ENCODE measurements around the gene FAM174A.

FAM174A gene

DNA sequence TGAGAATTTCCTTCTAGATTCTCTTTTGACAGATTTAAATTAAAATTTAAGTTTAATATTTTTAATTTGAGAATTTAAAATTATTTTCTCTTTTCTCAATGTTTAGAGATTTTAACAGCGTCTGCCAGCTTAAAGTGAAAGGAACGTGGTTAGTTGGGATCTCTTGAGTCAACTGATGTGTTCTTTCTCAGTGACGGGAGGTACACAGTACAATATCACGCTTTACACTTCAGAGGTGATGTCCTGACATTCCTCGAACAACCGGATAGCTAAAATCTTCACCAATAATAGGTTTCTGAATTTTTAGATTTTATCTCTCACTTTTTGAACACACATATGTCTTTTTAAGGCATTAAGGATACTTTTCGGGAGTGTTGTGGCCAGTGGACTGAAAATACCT, 81.1 kb downstream of the FAM174A start:
- no peaks in the 10 kb centered on the region for H3K36me3 ChIP-seq (ENCODE audit: control insufficient read depth in 1 of 2, insufficient read depth in 2 of 2, low read depth in 1 of 2, low read length in 2 of 2)
- no peak overlapping the region for H2BK15ac ChIP-seq (ENCODE audit: low read depth, poor library complexity, severe bottlenecking)
- no peak overlapping the region for H4K91ac ChIP-seq (ENCODE audit: low read length)
- DNase-seq = no peak
- H2AFZ ChIP-seq (ENCODE audit: low read depth, low read length) = no peak overlapping the region
- no peak overlapping the region for H3K27ac ChIP-seq (ENCODE audit: low read length, poor library complexity, severe bottlenecking)
- H3K79me1 ChIP-seq (replicated peaks; ENCODE audit: low read length, poor library complexity, severe bottlenecking) = no peaks in the 10 kb centered on the region
- no peak overlapping the region for H3K23ac ChIP-seq (ENCODE audit: low read length in 2 of 2)
- no peak overlapping the region for H2AK5ac ChIP-seq (ENCODE audit: low read length, severe bottlenecking)
- no peak overlapping the region for H3K4ac ChIP-seq (ENCODE audit: low read depth in 1 of 2, low read length in 2 of 2)
- H3K4me2 ChIP-seq (ENCODE audit: low read length, poor library complexity, severe bottlenecking) = no peak overlapping the region
- no peaks in the 10 kb centered on the region for H3K27me3 ChIP-seq (ENCODE audit: control insufficient read depth in 1 of 2, insufficient read depth in 1 of 2, low read length in 2 of 2)
- no peaks in the 10 kb centered on the region for H3K9me3 ChIP-seq (ENCODE audit: control insufficient read depth, low read length)
- no peak overlapping the region for H3K4me3 ChIP-seq (ENCODE audit: insufficient read depth in 1 of 2, low read depth in 1 of 2, low read length in 2 of 2)
- no peak overlapping the region for H3K18ac ChIP-seq (ENCODE audit: low read depth in 1 of 2, low read length in 2 of 2)
- H3K4me1 ChIP-seq (ENCODE audit: control insufficient read depth, insufficient read depth, low read depth, low read length) = no peaks in the 10 kb centered on the region
- no peak overlapping the region for H3K14ac ChIP-seq (ENCODE audit: low read length in 2 of 2)
- no peak overlapping the region for H4K8ac ChIP-seq (ENCODE audit: low read length)
- WGBS = 52% methylated on average over 5 of the region's 7 CpGs
- no peak overlapping the region for H2BK12ac ChIP-seq (ENCODE audit: low read length in 2 of 2)
- H3K9ac ChIP-seq (ENCODE audit: low read length) = no peak overlapping the region
- no peak overlapping the region for H2BK5ac ChIP-seq (ENCODE audit: low read depth, low read length, poor library complexity, severe bottlenecking)
- no peak overlapping the region for H2BK120ac ChIP-seq (ENCODE audit: low read depth, low read length)

- no peak overlapping the region for H3K9ac ChIP-seq (ENCODE audit: low read length)
- 92% methylated on average over 2 of the region's 3 CpGs for WGBS
Observed at GRCh38 chr5:100616981-100617380, 81.8 kb downstream of the FAM174A start.

GRCh38 chr5:100623719-100624118, 88.5 kb downstream of the FAM174A start:
- Histone ChIP-seq H4K8ac (ENCODE audit: low read length) (no peak overlapping the region), H3K4me2 (ENCODE audit: low read length, poor library complexity, severe bottlenecking) (no peak overlapping the region), H3K18ac (ENCODE audit: low read depth in 1 of 2, low read length in 2 of 2) (no peak overlapping the region), H3K36me3 (ENCODE audit: control insufficient read depth in 1 of 2, insufficient read depth in 2 of 2, low read depth in 1 of 2, low read length in 2 of 2) (no peaks in the 10 kb centered on the region), H2BK120ac (ENCODE audit: low read depth, low read length) (no peak overlapping the region), H3K4me1 (ENCODE audit: control insufficient read depth, insufficient read depth, low read depth, low read length) (no peaks in the 10 kb centered on the region), H2AK5ac (ENCODE audit: low read length, severe bottlenecking) (no peak overlapping the region), H4K91ac (ENCODE audit: low read length) (no peak overlapping the region), H3K23ac (ENCODE audit: low read length in 2 of 2) (no peak overlapping the region), H3K4me3 (ENCODE audit: insufficient read depth in 1 of 2, low read depth in 1 of 2, low read length in 2 of 2) (no peak overlapping the region), H3K79me1 (replicated peaks; ENCODE audit: low read length, poor library complexity, severe bottlenecking) (no peaks in the 10 kb centered on the region), H3K27me3 (ENCODE audit: control insufficient read depth in 1 of 2, insufficient read depth in 1 of 2, low read length in 2 of 2) (no peaks in the 10 kb centered on the region), H3K4ac (ENCODE audit: low read depth in 1 of 2, low read length in 2 of 2) (no peak overlapping the region), H2BK5ac (ENCODE audit: low read depth, low read length, poor library complexity, severe bottlenecking) (no peak overlapping the region), H3K14ac (ENCODE audit: low read length in 2 of 2) (no peak overlapping the region), H2BK12ac (ENCODE audit: low read length in 2 of 2) (no peak overlapping the region), H3K9ac (ENCODE audit: low read length) (peak overlapping the region; percentile 12), H3K27ac (ENCODE audit: low read length, poor library complexity, severe bottlenecking) (no peak overlapping the region), H2AFZ (ENCODE audit: low read depth, low read length) (no peak overlapping the region), H2BK15ac (ENCODE audit: low read depth, poor library complexity, severe bottlenecking) (no peak overlapping the region), H3K9me3 (ENCODE audit: control insufficient read depth, low read length) (no peaks in the 10 kb centered on the region)
- DNase-seq = peak; percentile 42
- 60% methylated on average over 2 of the region's 2 CpGs for WGBS

More at GRCh38 chr5:100616981-100617380, 81.8 kb downstream of the FAM174A start:
- H3K4ac ChIP-seq (ENCODE audit: low read depth in 1 of 2, low read length in 2 of 2) = no peak overlapping the region
- DNase-seq = no peak
- no peaks in the 10 kb centered on the region for H3K27me3 ChIP-seq (ENCODE audit: control insufficient read depth in 1 of 2, insufficient read depth in 1 of 2, low read length in 2 of 2)
- H4K91ac ChIP-seq (ENCODE audit: low read length) = no peak overlapping the region
- H2AK5ac ChIP-seq (ENCODE audit: low read length, severe bottlenecking) = no peak overlapping the region
- no peak overlapping the region for H2BK120ac ChIP-seq (ENCODE audit: low read depth, low read length)
- no peak overlapping the region for H2BK12ac ChIP-seq (ENCODE audit: low read length in 2 of 2)
- no peak overlapping the region for H3K4me3 ChIP-seq (ENCODE audit: insufficient read depth in 1 of 2, low read depth in 1 of 2, low read length in 2 of 2)
- H3K23ac ChIP-seq (ENCODE audit: low read length in 2 of 2) = no peak overlapping the region
- H2BK5ac ChIP-seq (ENCODE audit: low read depth, low read length, poor library complexity, severe bottlenecking) = no peak overlapping the region
- no peak overlapping the region for H2AFZ ChIP-seq (ENCODE audit: low read depth, low read length)
- no peak overlapping the region for H3K27ac ChIP-seq (ENCODE audit: low read length, poor library complexity, severe bottlenecking)
- H3K14ac ChIP-seq (ENCODE audit: low read length in 2 of 2) = no peak overlapping the region
- H3K4me2 ChIP-seq (ENCODE audit: low read length, poor library complexity, severe bottlenecking) = no peak overlapping the region
- no peaks in the 10 kb centered on the region for H3K9me3 ChIP-seq (ENCODE audit: control insufficient read depth, low read length)
- H3K4me1 ChIP-seq (ENCODE audit: control insufficient read depth, insufficient read depth, low read depth, low read length) = no peaks in the 10 kb centered on the region
- H2BK15ac ChIP-seq (ENCODE audit: low read depth, poor library complexity, severe bottlenecking) = no peak overlapping the region
- no peaks in the 10 kb centered on the region for H3K36me3 ChIP-seq (ENCODE audit: control insufficient read depth in 1 of 2, insufficient read depth in 2 of 2, low read depth in 1 of 2, low read length in 2 of 2)
- no peak overlapping the region for H3K18ac ChIP-seq (ENCODE audit: low read depth in 1 of 2, low read length in 2 of 2)
- H4K8ac ChIP-seq (ENCODE audit: low read length) = no peak overlapping the region
- H3K79me1 ChIP-seq (replicated peaks; ENCODE audit: low read length, poor library complexity, severe bottlenecking) = no peaks in the 10 kb centered on the region

DNA sequence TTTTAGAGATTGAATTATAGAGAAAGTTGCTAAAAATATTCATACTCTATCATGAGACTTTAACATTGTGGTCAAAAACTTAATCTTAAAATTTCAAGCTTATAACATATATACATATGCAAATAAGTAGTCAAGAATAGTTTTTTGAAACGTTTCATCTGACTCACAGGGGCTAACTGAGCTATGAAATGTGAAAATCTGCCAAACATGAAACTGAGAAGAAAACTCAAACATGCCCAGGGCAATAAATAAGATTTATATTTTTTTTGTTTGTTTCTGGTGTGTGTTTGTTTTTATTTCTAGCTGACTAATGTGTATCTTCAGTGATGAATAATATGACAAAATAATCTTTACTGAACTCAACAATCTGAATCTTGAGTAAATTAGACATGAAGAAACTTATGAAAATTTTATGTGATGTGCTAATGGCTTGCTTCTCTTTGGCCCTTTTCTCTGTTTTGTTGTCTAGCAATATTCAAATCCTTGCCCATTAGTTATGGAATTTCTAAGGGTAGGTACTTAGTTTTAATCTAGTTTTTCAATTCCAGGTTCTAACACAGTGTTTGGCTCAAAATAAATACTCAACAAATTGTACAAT, 99.9 kb downstream of the FAM174A start:
- H3K4me3 ChIP-seq (ENCODE audit: insufficient read depth in 1 of 2, low read depth in 1 of 2, low read length in 2 of 2) = no peak overlapping the region
- no peak overlapping the region for H2AK5ac ChIP-seq (ENCODE audit: low read length, severe bottlenecking)
- H3K9me3 ChIP-seq (ENCODE audit: control insufficient read depth, low read length) = no peaks in the 10 kb centered on the region
- WGBS = no CpG with 5 or more reads among the region's 1 CpG
- H3K4me1 ChIP-seq (ENCODE audit: control insufficient read depth, insufficient read depth, low read depth, low read length) = no peaks in the 10 kb centered on the region
- no peak overlapping the region for H3K4ac ChIP-seq (ENCODE audit: low read depth in 1 of 2, low read length in 2 of 2)
- no peak overlapping the region for H2BK120ac ChIP-seq (ENCODE audit: low read depth, low read length)
- no peak overlapping the region for H2AFZ ChIP-seq (ENCODE audit: low read depth, low read length)
- H3K18ac ChIP-seq (ENCODE audit: low read depth in 1 of 2, low read length in 2 of 2) = no peak overlapping the region
- no peaks in the 10 kb centered on the region for H3K79me1 ChIP-seq (replicated peaks; ENCODE audit: low read length, poor library complexity, severe bottlenecking)
- no peak overlapping the region for H3K14ac ChIP-seq (ENCODE audit: low read length in 2 of 2)
- no peaks in the 10 kb centered on the region for H3K36me3 ChIP-seq (ENCODE audit: control insufficient read depth in 1 of 2, insufficient read depth in 2 of 2, low read depth in 1 of 2, low read length in 2 of 2)
- no peak overlapping the region for H3K27ac ChIP-seq (ENCODE audit: low read length, poor library complexity, severe bottlenecking)
- H2BK12ac ChIP-seq (ENCODE audit: low read length in 2 of 2) = no peak overlapping the region
- no peak overlapping the region for H4K91ac ChIP-seq (ENCODE audit: low read length)
- no peaks in the 10 kb centered on the region for H3K27me3 ChIP-seq (ENCODE audit: control insufficient read depth in 1 of 2, insufficient read depth in 1 of 2, low read length in 2 of 2)
- no peak overlapping the region for H3K23ac ChIP-seq (ENCODE audit: low read length in 2 of 2)
- DNase-seq = no peak
- no peak overlapping the region for H3K4me2 ChIP-seq (ENCODE audit: low read length, poor library complexity, severe bottlenecking)
- no peak overlapping the region for H4K8ac ChIP-seq (ENCODE audit: low read length)
- H2BK5ac ChIP-seq (ENCODE audit: low read depth, low read length, poor library complexity, severe bottlenecking) = no peak overlapping the region
- no peak overlapping the region for H3K9ac ChIP-seq (ENCODE audit: low read length)
- no peak overlapping the region for H2BK15ac ChIP-seq (ENCODE audit: low read depth, poor library complexity, severe bottlenecking)
